Parathyroid adenoma (tissue), 2 donors: ENCODE results near the gene VPS35.

Experiments
- H2AFZ ChIP-seq: fragments of 300-600 bp; sonication (generic); one replicate; pipeline ENCODE4 v1.7.0; 2017; ENCODE audit warnings: antibody characterized with exemption, mild to moderate bottlenecking
- H3K27ac ChIP-seq: fragments of 300-600 bp; sonication (generic); one replicate; pipeline ENCODE4 v1.7.0; 2017
- H3K27me3 ChIP-seq: fragments of 300-600 bp; sonication (generic); one replicate; pipeline ENCODE4 v1.7.0; 2017; ENCODE audit warnings: low read length; ENCODE audit not compliant: control insufficient read depth, insufficient read depth
- H3K36me3 ChIP-seq: fragments of 300-600 bp; sonication (generic); one replicate; pipeline ENCODE4 v1.7.0; 2017; ENCODE audit warnings: low read length; ENCODE audit not compliant: control insufficient read depth, insufficient read depth
- H3K4me1 ChIP-seq: fragments of 300-600 bp; sonication (generic); one replicate; pipeline ENCODE4 v1.7.0; 2017; ENCODE audit warnings: control low read depth
- H3K4me2 ChIP-seq: fragments of 300-600 bp; sonication (generic); one replicate; pipeline ENCODE4 v1.7.0; 2017; ENCODE audit warnings: low read length
- H3K4me3 ChIP-seq: fragments of 300-600 bp; sonication (generic); one replicate; pipeline ENCODE4 v1.7.0; 2017; ENCODE audit warnings: low read depth, low read length
- H3K79me2 ChIP-seq: fragments of 300-600 bp; sonication (generic); one replicate; pipeline ENCODE4 v1.7.0; 2017; ENCODE audit warnings: control low read depth
- H3K9ac ChIP-seq: fragments of 300-600 bp; sonication (generic); one replicate; pipeline ENCODE4 v1.7.0; 2017; ENCODE audit warnings: mild to moderate bottlenecking
- H3K9me3 ChIP-seq: fragments of 300-600 bp; sonication (generic); one replicate; pipeline ENCODE4 v1.7.0; 2017; ENCODE audit warnings: low read length; ENCODE audit not compliant: control insufficient read depth
- CTCF ChIP-seq: fragments of 300-600 bp; sonication (generic); IDR thresholded peaks from one replicate; pipeline ENCODE4 v1.7.0; 2017; ENCODE audit warnings: antibody characterized with exemption, mild to moderate bottlenecking
- donor health status: primary hyperparathyroidism.

Gene VPS35

GRCh38 chr16:46729326-46729995, 40.5 kb upstream of the VPS35 start:
- H3K4me1 ChIP-seq = no peaks in the 10 kb centered on the region
- no peak overlapping the region for H3K9ac ChIP-seq
- no peak for TF ChIP-seq CTCF
- H3K4me2 ChIP-seq = no peak overlapping the region
- no peaks in the 10 kb centered on the region for H3K9me3 ChIP-seq
- H3K79me2 ChIP-seq = no peaks in the 10 kb centered on the region
- H3K27ac ChIP-seq = no peak overlapping the region
- H3K4me3 ChIP-seq = no peak overlapping the region
- no peaks in the 10 kb centered on the region for H3K27me3 ChIP-seq
- H3K36me3 ChIP-seq = no peaks in the 10 kb centered on the region
- no peak overlapping the region for H2AFZ ChIP-seq

GRCh38 chr16:46728806-46729205, 39.8 kb upstream of the VPS35 start:
- no peaks in the 10 kb centered on the region for H3K4me1 ChIP-seq
- H2AFZ ChIP-seq = no peak overlapping the region
- no peak overlapping the region for H3K4me2 ChIP-seq
- H3K4me3 ChIP-seq = no peak overlapping the region
- no peaks in the 10 kb centered on the region for H3K79me2 ChIP-seq
- TF ChIP-seq CTCF = no peak
- no peak overlapping the region for H3K9ac ChIP-seq
- H3K36me3 ChIP-seq = no peaks in the 10 kb centered on the region
- no peaks in the 10 kb centered on the region for H3K9me3 ChIP-seq
- H3K27ac ChIP-seq = no peak overlapping the region
- H3K27me3 ChIP-seq = no peaks in the 10 kb centered on the region

- Histone ChIP-seq H3K4me3 (no peak overlapping the region), H3K9ac (no peak overlapping the region), H3K36me3 (no peaks in the 10 kb centered on the region), H3K4me1 (no peaks in the 10 kb centered on the region), H3K27ac (no peak overlapping the region), H3K4me2 (no peak overlapping the region), H3K79me2 (no peaks in the 10 kb centered on the region), H3K27me3 (no peaks in the 10 kb centered on the region), H3K9me3 (no peaks in the 10 kb centered on the region), H2AFZ (no peak overlapping the region)
- no peak for TF ChIP-seq CTCF
Observed at GRCh38 chr16:46727630-46728029, 38.7 kb upstream of the VPS35 start.

- Histone ChIP-seq H3K9me3 (no peaks in the 10 kb centered on the region), H3K9ac (no peak overlapping the region), H3K79me2 (no peaks in the 10 kb centered on the region), H2AFZ (no peak overlapping the region), H3K36me3 (no peaks in the 10 kb centered on the region), H3K27ac (no peak overlapping the region), H3K4me2 (no peak overlapping the region), H3K27me3 (no peaks in the 10 kb centered on the region), H3K4me1 (no peaks in the 10 kb centered on the region), H3K4me3 (no peak overlapping the region)
- no peak for TF ChIP-seq CTCF
Observed at GRCh38 chr16:46727184-46727583, 38.2 kb upstream of the VPS35 start.

- no peaks in the 10 kb centered on the region for H3K4me1 ChIP-seq
- no peak for TF ChIP-seq CTCF
- no peaks in the 10 kb centered on the region for H3K36me3 ChIP-seq
- no peaks in the 10 kb centered on the region for H3K9me3 ChIP-seq
- no peaks in the 10 kb centered on the region for H3K27me3 ChIP-seq
- no peak overlapping the region for H3K9ac ChIP-seq
- H3K4me2 ChIP-seq = no peak overlapping the region
- no peak overlapping the region for H3K27ac ChIP-seq
- H3K79me2 ChIP-seq = no peaks in the 10 kb centered on the region
- H3K4me3 ChIP-seq = no peak overlapping the region
- no peak overlapping the region for H2AFZ ChIP-seq
Observed at GRCh38 chr16:46721885-46722284, 32.9 kb upstream of the VPS35 start.
